SK-N-SH treated with all-trans-retinoic acid at 6 μM for 48 hours (cell line): ENCODE measurements around the gene RBMS3.
A peak's percentile ranks its signal among the peaks of the same experiment; 100 is the strongest.

ENCODE experiments used
- ATAC-seq: fragments of 200-7000 bp; cut with Tn5 transposase; 3 replicates; pipeline ENCODE4 v1.9.1; 2020; ENCODE audit warnings: mild to moderate bottlenecking, moderate library complexity
- ARNTL ChIP-seq: fragments of 450-650 bp; formaldehyde crosslinking; IDR thresholded peaks from 2 replicates; pipeline ENCODE4 v1.5.0; 2020; ENCODE audit warnings: low read depth, mild to moderate bottlenecking, moderate library complexity, borderline replicate concordance
- BACH2 ChIP-seq: fragments of 250-450 bp; sonication (Bioruptor Pico); IDR thresholded peaks from 2 replicates; pipeline ENCODE4 v1.9.0; 2021; ENCODE audit warnings: mild to moderate bottlenecking, borderline replicate concordance
- CREB5 ChIP-seq: fragments of 250-450 bp; sonication (Bioruptor Pico); IDR thresholded peaks from 2 replicates; pipeline ENCODE4 v1.5.1; 2020; ENCODE audit warnings: low read depth, mild to moderate bottlenecking, moderate library complexity
- CSDC2 ChIP-seq: fragments of 250-450 bp; sonication (Bioruptor Pico); IDR thresholded peaks from 2 replicates; pipeline ENCODE4 v1.5.0; 2020; ENCODE audit warnings: mild to moderate bottlenecking, moderate library complexity
- CSRNP3 ChIP-seq: fragments of 250-450 bp; sonication (Bioruptor Pico); IDR thresholded peaks from 2 replicates; pipeline ENCODE4 v1.5.1; 2021; ENCODE audit warnings: mild to moderate bottlenecking, moderate library complexity
- ESRRG ChIP-seq: fragments of 250-450 bp; sonication (Bioruptor Pico); IDR thresholded peaks from 2 replicates; pipeline ENCODE4 v1.6.1; 2021; ENCODE audit warnings: mild to moderate bottlenecking
- GLIS3 ChIP-seq: fragments of 250-450 bp; sonication (Bioruptor Pico); IDR thresholded peaks from 2 replicates; pipeline ENCODE4 v1.5.0; 2020; ENCODE audit warnings: mild to moderate bottlenecking, moderate library complexity
- ISL1 ChIP-seq: fragments of 250-450 bp; sonication (Bioruptor Pico); IDR thresholded peaks from 2 replicates; pipeline ENCODE4 v2.1.2; 2022; ENCODE audit warnings: mild to moderate bottlenecking, moderate library complexity
- OSR1 ChIP-seq: fragments of 250-450 bp; sonication (Bioruptor Pico); IDR thresholded peaks from 2 replicates; pipeline ENCODE4 v1.8.0; 2022; ENCODE audit warnings: moderate library complexity, mild to moderate bottlenecking, inconsistent platforms
- PATZ1 ChIP-seq: fragments of 250-450 bp; sonication (Bioruptor Pico); IDR thresholded peaks from 2 replicates; pipeline ENCODE4 v1.8.0; 2020; ENCODE audit warnings: mild to moderate bottlenecking, moderate library complexity, borderline replicate concordance
- POU6F1 ChIP-seq: fragments of 250-450 bp; sonication (Bioruptor Pico); IDR thresholded peaks from 2 replicates; pipeline ENCODE4 v1.8.0; 2021; ENCODE audit warnings: low read depth, mild to moderate bottlenecking, moderate library complexity, borderline replicate concordance
- PPARA ChIP-seq: fragments of 250-450 bp; sonication (Bioruptor Pico); IDR thresholded peaks from 2 replicates; pipeline ENCODE4 v1.5.0; 2020; ENCODE audit warnings: mild to moderate bottlenecking, borderline replicate concordance
- RARB ChIP-seq: fragments of 250-450 bp; sonication (Bioruptor Pico); IDR thresholded peaks from 2 replicates; pipeline ENCODE4 v1.8.0; 2021; ENCODE audit warnings: mild to moderate bottlenecking, moderate library complexity
- SNAI2 ChIP-seq: fragments of 250-450 bp; sonication (Bioruptor Pico); IDR thresholded peaks from 2 replicates; pipeline ENCODE4 v1.5.0; 2020; ENCODE audit warnings: mild to moderate bottlenecking, moderate library complexity
- TCF4 ChIP-seq: fragments of 250-450 bp; sonication (Bioruptor Pico); IDR thresholded peaks from 2 replicates; pipeline ENCODE4 v1.8.0; 2021; ENCODE audit warnings: mild to moderate bottlenecking, moderate library complexity, borderline replicate concordance
- TOX ChIP-seq: fragments of 250-450 bp; sonication (Bioruptor Pico); IDR thresholded peaks from 2 replicates; pipeline ENCODE4 v1.8.0; 2021; ENCODE audit warnings: mild to moderate bottlenecking, moderate library complexity, borderline replicate concordance
- TSHZ2 ChIP-seq: fragments of 250-450 bp; sonication (Bioruptor Pico); IDR thresholded peaks from 2 replicates; pipeline ENCODE4 v1.5.0; 2020; ENCODE audit warnings: mild to moderate bottlenecking, moderate library complexity
- ZC3H10 ChIP-seq: fragments of 250-450 bp; sonication (Bioruptor Pico); IDR thresholded peaks from 2 replicates; pipeline ENCODE4 v1.5.1; 2021; ENCODE audit warnings: mild to moderate bottlenecking, moderate library complexity
- ZFP30 ChIP-seq: fragments of 450-650 bp; formaldehyde crosslinking; IDR thresholded peaks from 2 replicates; pipeline ENCODE4 v1.5.0; 2022; ENCODE audit warnings: mild to moderate bottlenecking, moderate library complexity
- ZNF565 ChIP-seq: fragments of 450-650 bp; formaldehyde crosslinking; conservative IDR thresholded peaks from 2 replicates; pipeline ENCODE4 v1.5.0; 2020; ENCODE audit warnings: low read depth, mild to moderate bottlenecking, moderate library complexity
- ZNF70 ChIP-seq: fragments of 450-650 bp; formaldehyde crosslinking; IDR thresholded peaks from 2 replicates; pipeline ENCODE4 v1.5.0; 2020; ENCODE audit warnings: mild to moderate bottlenecking, moderate library complexity
- ZNF8 ChIP-seq: fragments of 450-650 bp; formaldehyde crosslinking; IDR thresholded peaks from 2 replicates; pipeline ENCODE4 v1.5.0; 2020; ENCODE audit warnings: mild to moderate bottlenecking, moderate library complexity

RBMS3 gene

GRCh38 chr3:29297998-29298397 is 17.1 kb downstream of the RBMS3 start:
- ATAC-seq: no peak

GRCh38 chr3:29301332-29302019 is 20.6 kb downstream of the RBMS3 start:
- TF ChIP-seq ARNTL (CRISPR knock-in tag) (no peak), ZNF70 (no peak), PPARA (CRISPR knock-in tag) (no peak), ZC3H10 (no peak), BACH2 (no peak), CREB5 (CRISPR knock-in tag) (no peak), ZNF565 (no peak), OSR1 (no peak)
- no peak for ATAC-seq

More at GRCh38 chr3:29297998-29298397, 17.1 kb downstream of the RBMS3 start:
- TF ChIP-seq POU6F1 (CRISPR knock-in tag) (no peak), ARNTL (CRISPR knock-in tag) (no peak), CSRNP3 (CRISPR knock-in tag) (no peak), GLIS3 (CRISPR knock-in tag) (no peak), OSR1 (no peak), CSDC2 (CRISPR knock-in tag) (no peak), TOX (CRISPR knock-in tag) (no peak), ZNF70 (no peak), ISL1 (CRISPR knock-in tag) (no peak), ESRRG (CRISPR knock-in tag) (no peak), BACH2 (no peak), CREB5 (CRISPR knock-in tag) (no peak), ZNF565 (no peak)
- TF ChIP-seq, all 23 proteins: peak for 0

GRCh38 chr3:29302619-29303018 is 21.7 kb downstream of the RBMS3 start:
- TF ChIP-seq GLIS3 (CRISPR knock-in tag) (no peak), TCF4 (CRISPR knock-in tag) (peak; percentile 27; the same call in 1 of the 2 replicates)

GRCh38 chr3:29307295-29307694 is 26.4 kb downstream of the RBMS3 start:
- TF ChIP-seq ZFP30 (CRISPR knock-in tag) (no peak), ISL1 (CRISPR knock-in tag) (no peak), CREB5 (CRISPR knock-in tag) (no peak), GLIS3 (CRISPR knock-in tag) (no peak), ESRRG (CRISPR knock-in tag) (no peak), TSHZ2 (CRISPR knock-in tag) (no peak), RARB (no peak), SNAI2 (CRISPR knock-in tag) (no peak), PPARA (CRISPR knock-in tag) (no peak), ARNTL (CRISPR knock-in tag) (no peak), ZNF8 (CRISPR knock-in tag) (no peak), PATZ1 (CRISPR knock-in tag) (no peak), ZC3H10 (no peak), CSDC2 (CRISPR knock-in tag) (no peak), ZNF565 (no peak)
- TF ChIP-seq, all 23 proteins: peak for 0

More at GRCh38 chr3:29302619-29303018, 21.7 kb downstream of the RBMS3 start:
- ATAC-seq: no peak

More at GRCh38 chr3:29307295-29307694, 26.4 kb downstream of the RBMS3 start:
- no peak for ATAC-seq
